ENCODE results near the gene TRPM3. TPM values are rescaled to one million over a fixed set of nuclear protein-coding genes. Genes with fewer than 3 reads are reported as not detected.

The TRPM3 gene
- total RNA-seq, 1 donor from 2014 or later: 0.15 TPM

DNA sequence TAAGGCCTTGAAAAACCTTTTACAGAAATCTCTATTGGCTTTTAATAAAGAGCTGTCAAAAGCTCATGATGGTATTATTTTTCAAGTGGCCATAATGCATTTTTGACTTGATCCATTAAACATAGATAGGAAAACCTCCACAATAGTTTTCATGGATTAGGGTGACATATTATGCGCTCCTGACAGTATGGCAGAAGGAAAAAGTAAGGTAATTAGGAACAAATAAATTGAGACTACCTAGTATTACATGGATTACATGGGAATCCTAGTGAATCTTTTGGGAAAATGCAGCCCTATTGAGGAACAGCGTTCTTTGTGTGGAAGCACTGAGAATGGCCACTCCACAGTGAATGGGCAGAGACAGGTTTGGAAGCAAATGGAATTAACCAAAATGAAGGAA lies 171.2 kb downstream of the TRPM3 start:
- Histone ChIP-seq H3K9me3 (no peaks in the 10 kb centered on the region), H3K27ac (no peak overlapping the region), H3K4me3 (no peak overlapping the region), H3K27me3 (ENCODE audit: low read depth) (no peaks in the 10 kb centered on the region), H3K36me3 (no peaks in the 10 kb centered on the region), H3K4me1 (no peaks in the 10 kb centered on the region)
- DNase-seq (no peak), ATAC-seq (no peak)
- TF ChIP-seq, protein P1, sequence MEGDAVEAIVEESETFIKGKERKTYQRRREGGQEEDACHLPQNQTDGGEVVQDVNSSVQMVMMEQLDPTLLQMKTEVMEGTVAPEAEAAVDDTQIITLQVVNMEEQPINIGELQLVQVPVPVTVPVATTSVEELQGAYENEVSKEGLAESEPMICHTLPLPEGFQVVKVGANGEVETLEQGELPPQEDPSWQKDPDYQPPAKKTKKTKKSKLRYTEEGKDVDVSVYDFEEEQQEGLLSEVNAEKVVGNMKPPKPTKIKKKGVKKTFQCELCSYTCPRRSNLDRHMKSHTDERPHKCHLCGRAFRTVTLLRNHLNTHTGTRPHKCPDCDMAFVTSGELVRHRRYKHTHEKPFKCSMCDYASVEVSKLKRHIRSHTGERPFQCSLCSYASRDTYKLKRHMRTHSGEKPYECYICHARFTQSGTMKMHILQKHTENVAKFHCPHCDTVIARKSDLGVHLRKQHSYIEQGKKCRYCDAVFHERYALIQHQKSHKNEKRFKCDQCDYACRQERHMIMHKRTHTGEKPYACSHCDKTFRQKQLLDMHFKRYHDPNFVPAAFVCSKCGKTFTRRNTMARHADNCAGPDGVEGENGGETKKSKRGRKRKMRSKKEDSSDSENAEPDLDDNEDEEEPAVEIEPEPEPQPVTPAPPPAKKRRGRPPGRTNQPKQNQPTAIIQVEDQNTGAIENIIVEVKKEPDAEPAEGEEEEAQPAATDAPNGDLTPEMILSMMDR (IDR thresholded peaks at IDR 0.05): no peak
- intact Hi-C loops (cut with DNase I): no loop called here

GRCh38 chr9:70949239-70949638 lies 172.2 kb downstream of the TRPM3 start:
- DNase-seq: no peak
- TF ChIP-seq, protein P1 (IDR thresholded peaks at IDR 0.05): no peak
- H3K9me3 ChIP-seq: no peaks in the 10 kb centered on the region
- no peak for ATAC-seq
- no peak overlapping the region for H3K27ac ChIP-seq
- H3K4me1 ChIP-seq: no peaks in the 10 kb centered on the region
- intact Hi-C loops (cut with DNase I): no loop called here
- H3K27me3 ChIP-seq (ENCODE audit: low read depth): no peaks in the 10 kb centered on the region
- H3K4me3 ChIP-seq: no peak overlapping the region
- H3K36me3 ChIP-seq: no peaks in the 10 kb centered on the region

DNA sequence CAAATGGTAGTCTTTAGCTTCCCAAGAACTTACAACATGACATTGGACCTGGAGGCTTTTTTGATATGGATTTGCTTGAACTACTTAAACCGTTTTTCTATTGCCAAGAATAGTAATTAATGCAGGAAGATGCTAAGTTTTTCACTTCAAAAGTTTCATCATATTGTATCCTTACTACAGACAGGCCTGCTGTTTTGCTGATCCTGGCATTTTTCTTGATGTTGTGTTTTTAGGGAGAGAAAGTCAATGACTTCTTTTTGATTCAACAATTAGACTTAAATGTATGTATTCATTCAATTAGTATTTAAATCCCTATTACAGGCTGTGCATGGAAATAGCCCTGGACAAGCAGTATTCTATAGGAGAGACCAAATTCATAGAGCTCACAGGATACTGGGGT lies 172.7 kb downstream of the TRPM3 start:
- ATAC-seq: no peak
- no peaks in the 10 kb centered on the region for H3K36me3 ChIP-seq
- intact Hi-C loops (cut with DNase I): no loop called here
- H3K9me3 ChIP-seq: no peaks in the 10 kb centered on the region
- H3K27me3 ChIP-seq (ENCODE audit: low read depth): no peaks in the 10 kb centered on the region
- DNase-seq: no peak
- no peak overlapping the region for H3K4me3 ChIP-seq
- H3K4me1 ChIP-seq: no peaks in the 10 kb centered on the region
- TF ChIP-seq, protein P1 (IDR thresholded peaks at IDR 0.05): no peak
- H3K27ac ChIP-seq: no peak overlapping the region

DNA sequence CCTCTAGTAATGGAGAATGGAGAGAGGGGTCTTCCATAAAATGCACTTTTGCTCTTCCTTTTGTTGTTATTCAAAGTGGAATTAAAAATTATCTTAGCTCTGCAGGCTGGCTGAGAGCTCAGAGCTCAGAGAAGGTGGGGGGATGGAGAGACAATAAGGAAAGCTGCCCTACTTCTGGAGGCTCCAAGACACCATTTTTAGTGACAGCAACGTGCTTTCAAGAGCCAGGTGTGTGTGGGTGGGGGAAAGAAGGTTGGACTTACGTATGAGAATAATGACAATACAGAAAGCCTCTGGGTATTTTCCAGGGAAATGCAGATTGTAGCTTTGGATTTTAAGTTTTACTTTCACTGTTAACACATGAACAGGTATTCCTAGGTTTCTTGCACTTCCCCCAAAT lies 173.9 kb downstream of the TRPM3 start:
- H3K27me3 ChIP-seq (ENCODE audit: low read depth): no peaks in the 10 kb centered on the region
- H3K9me3 ChIP-seq: no peaks in the 10 kb centered on the region
- ATAC-seq (no peak), DNase-seq (no peak)
- no peaks in the 10 kb centered on the region for H3K4me1 ChIP-seq
- no peak overlapping the region for H3K27ac ChIP-seq
- TF ChIP-seq, protein P1 (IDR thresholded peaks at IDR 0.05): no peak
- intact Hi-C loops (cut with DNase I): no loop called here
- no peak overlapping the region for H3K4me3 ChIP-seq
- no peaks in the 10 kb centered on the region for H3K36me3 ChIP-seq

DNA sequence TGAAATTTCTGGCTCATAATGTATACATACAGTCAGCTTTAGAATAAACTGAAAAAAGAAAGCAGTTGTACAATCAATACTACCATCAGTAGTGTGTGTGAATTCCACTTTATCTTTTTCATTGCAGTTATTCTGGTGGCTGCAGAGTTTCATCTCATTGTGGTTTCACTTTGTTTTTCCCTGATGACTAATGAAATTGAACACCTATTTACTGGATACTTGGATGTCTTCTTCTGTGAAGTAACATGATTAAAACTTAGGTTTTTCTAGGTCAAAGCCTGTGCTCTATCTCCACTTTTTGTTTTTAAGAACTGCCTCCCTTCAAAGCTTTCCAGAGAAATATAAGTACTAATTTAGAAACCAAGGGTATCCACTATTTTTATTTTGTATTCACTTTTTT lies 174.3 kb downstream of the TRPM3 start:
- DNase-seq (no peak), ATAC-seq (no peak)
- intact Hi-C loops (cut with DNase I): no loop called here
- Histone ChIP-seq H3K4me1 (no peaks in the 10 kb centered on the region), H3K9me3 (no peaks in the 10 kb centered on the region), H3K27me3 (ENCODE audit: low read depth) (no peaks in the 10 kb centered on the region), H3K27ac (no peak overlapping the region), H3K36me3 (no peaks in the 10 kb centered on the region), H3K4me3 (no peak overlapping the region)
- TF ChIP-seq, protein P1 (IDR thresholded peaks at IDR 0.05): no peak

GRCh38 chr9:70945301-70945700 lies 176.1 kb downstream of the TRPM3 start:
- Histone ChIP-seq H3K4me3 (no peak overlapping the region), H3K36me3 (no peaks in the 10 kb centered on the region), H3K4me1 (no peaks in the 10 kb centered on the region), H3K27ac (no peak overlapping the region), H3K9me3 (no peaks in the 10 kb centered on the region), H3K27me3 (ENCODE audit: low read depth) (no peaks in the 10 kb centered on the region)
- ATAC-seq: no peak
- TF ChIP-seq, protein P1 (IDR thresholded peaks at IDR 0.05): no peak
- intact Hi-C loops (cut with DNase I): no loop called here
- no peak for DNase-seq
